IPS-15b (cell line): Measurements from ENCODE around the gene CGNL1.

Experiments used
- H3K27me3 ChIP-seq: one replicate; pipeline ENCODE4 v1.6.1; 2013; ENCODE audit warnings: low read length; ENCODE audit not compliant: control insufficient read depth, insufficient read depth
- H3K36me3 ChIP-seq: one replicate; pipeline ENCODE4 v1.6.1; 2013; ENCODE audit warnings: low read length; ENCODE audit not compliant: control insufficient read depth, insufficient read depth
- H3K4me1 ChIP-seq: one replicate; pipeline ENCODE4 v1.6.1; 2013; ENCODE audit warnings: mild to moderate bottlenecking, low read length; ENCODE audit not compliant: control insufficient read depth, insufficient read depth
- H3K4me3 ChIP-seq: one replicate; pipeline ENCODE4 v1.5.1; 2013; ENCODE audit warnings: low read depth, low read length
- H3K9ac ChIP-seq: one replicate; pipeline ENCODE4 v1.6.1; 2013; ENCODE audit warnings: low read depth, mild to moderate bottlenecking, low read length
- H3K9me3 ChIP-seq: one replicate; pipeline ENCODE4 v1.6.1; 2013; ENCODE audit warnings: mild to moderate bottlenecking, low read length; ENCODE audit not compliant: control insufficient read depth, insufficient read depth

Gene CGNL1

DNA sequence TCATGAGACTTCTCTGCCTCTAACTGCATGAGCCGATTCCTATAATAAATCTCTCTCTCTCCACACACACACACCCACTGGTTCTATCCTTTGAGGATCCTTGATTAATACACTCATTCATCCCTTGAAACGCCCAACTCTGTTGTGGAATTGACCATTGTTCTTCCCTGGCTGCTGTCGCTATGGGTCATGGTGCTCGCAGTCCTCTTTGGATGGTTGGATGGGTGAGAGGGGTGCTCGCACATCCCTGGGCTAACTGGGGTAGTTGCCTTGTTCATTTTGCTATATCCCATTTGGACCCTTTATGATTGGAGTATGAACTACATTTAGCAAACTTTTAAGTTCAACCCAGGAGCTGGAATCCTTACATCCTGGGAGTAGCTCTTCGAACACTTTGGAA is 181.5 kb downstream of the CGNL1 start:
- no peak overlapping the region for H3K4me3 ChIP-seq
- no peak overlapping the region for H3K9ac ChIP-seq
- peaks cover 2% of the 10 kb centered on the region for H3K4me1 ChIP-seq
- H3K9me3 ChIP-seq: no peaks in the 10 kb centered on the region
- H3K27me3 ChIP-seq: no peaks in the 10 kb centered on the region
- H3K36me3 ChIP-seq: no peaks in the 10 kb centered on the region

DNA sequence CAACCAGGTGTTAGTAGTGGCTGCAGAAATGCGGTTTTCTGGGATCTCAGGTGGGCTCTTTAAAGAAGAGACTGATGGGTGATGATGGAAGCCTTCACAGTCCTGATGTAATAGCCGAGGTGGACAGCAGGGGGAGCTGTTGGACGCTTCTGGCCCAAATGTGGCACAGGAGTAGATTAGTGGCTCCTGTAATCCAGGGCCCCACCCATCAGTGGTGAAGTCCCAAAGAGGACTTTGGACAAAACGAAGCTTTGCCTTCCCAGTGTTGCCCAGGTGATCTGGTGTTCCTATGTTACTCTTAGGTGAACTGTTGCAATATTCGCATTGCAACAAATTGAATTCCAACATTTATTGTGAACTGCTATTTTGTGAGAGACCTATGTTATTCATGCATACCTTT is 183.6 kb downstream of the CGNL1 start:
- Histone ChIP-seq H3K9ac (no peak overlapping the region), H3K9me3 (no peaks in the 10 kb centered on the region), H3K4me1 (peaks cover 2% of the 10 kb centered on the region), H3K4me3 (no peak overlapping the region), H3K36me3 (no peaks in the 10 kb centered on the region), H3K27me3 (no peaks in the 10 kb centered on the region)

DNA sequence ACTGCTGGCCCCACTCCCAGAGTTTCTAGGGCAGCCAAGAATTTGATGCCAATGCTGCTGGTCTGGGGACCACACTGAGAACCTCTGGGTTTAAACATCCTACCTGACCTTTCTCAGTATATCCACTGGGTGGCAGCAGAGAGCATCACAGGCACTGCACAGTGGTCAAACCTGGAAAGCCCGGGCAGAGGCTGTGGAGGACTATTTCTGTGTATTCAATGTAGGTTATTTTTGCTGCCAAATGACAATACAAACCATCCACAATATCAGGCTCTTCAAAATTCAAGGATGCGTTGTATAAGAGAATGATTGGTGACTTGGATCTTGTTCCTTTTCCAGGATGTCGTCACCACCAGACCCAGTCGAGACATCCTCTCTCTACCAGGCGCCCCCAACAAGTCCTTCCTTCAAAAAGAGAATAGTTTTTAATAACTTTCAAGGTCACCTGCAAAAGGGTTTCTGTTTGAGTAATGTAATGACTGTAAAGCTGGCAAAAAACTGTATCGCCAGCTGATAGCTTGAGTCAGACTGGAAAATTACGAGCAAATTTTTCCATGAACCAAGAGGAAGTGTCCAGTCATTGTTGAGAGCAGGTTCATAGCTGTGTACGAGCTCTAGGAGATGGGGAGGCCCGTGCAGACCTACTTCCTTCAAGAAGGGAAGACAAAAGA is 184.9 kb downstream of the CGNL1 start:
- Histone ChIP-seq H3K4me3 (no peak overlapping the region), H3K9me3 (no peaks in the 10 kb centered on the region), H3K27me3 (no peaks in the 10 kb centered on the region), H3K36me3 (no peaks in the 10 kb centered on the region), H3K9ac (no peak overlapping the region), H3K4me1 (peaks cover 2% of the 10 kb centered on the region)

DNA sequence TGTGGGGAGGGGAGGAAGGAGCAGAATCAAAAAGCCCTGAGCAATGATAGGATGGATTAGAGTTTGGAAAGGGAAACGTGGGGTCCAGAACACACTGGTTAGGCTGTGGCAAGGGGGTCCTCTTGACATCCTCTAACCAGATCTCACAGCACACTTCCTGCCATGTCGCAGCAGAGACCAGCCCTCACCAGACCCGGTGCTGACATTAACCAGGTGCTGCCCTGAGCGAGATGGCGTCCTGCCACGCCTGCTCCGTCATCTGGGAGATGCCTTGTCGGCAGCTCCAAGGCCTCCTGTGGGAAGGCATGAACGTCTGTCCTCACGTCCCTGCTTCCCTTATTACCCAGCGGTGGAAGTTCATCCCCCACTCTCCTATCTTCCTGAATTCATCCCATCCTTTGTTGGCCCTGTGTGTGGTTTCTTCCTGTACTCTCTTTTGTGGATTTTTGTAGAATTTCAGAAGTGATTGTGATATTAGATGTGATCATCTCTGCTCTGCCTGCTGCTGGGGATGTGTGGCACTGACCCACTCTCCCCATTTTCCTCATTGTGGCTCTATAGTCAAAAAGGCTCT is 186.0 kb downstream of the CGNL1 start:
- no peaks in the 10 kb centered on the region for H3K27me3 ChIP-seq
- H3K4me3 ChIP-seq: no peak overlapping the region
- no peaks in the 10 kb centered on the region for H3K36me3 ChIP-seq
- H3K4me1 ChIP-seq: peaks cover 2% of the 10 kb centered on the region
- H3K9ac ChIP-seq: no peak overlapping the region
- no peaks in the 10 kb centered on the region for H3K9me3 ChIP-seq

DNA sequence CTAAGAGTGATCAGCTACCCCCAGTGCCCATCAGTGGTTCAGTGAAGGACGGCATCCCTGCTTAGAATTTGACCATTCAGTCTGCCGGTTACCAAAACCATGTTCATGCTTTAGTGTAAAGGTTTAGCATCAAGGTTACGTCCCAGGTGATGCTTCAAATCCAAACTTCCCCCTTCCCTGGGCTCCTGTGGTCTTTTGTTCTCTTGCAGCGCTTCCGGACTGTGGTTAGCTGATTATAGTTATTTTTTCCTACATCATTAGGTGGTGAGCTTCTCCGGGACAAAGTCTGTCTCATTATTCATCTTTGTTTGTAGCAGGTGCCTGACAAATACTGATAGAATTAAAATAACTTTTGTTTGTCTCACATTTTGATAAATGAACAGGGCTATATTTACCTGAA is 187.1 kb downstream of the CGNL1 start:
- Histone ChIP-seq H3K27me3 (no peaks in the 10 kb centered on the region), H3K9me3 (no peaks in the 10 kb centered on the region), H3K36me3 (no peaks in the 10 kb centered on the region), H3K4me1 (peaks cover 2% of the 10 kb centered on the region), H3K9ac (no peak overlapping the region), H3K4me3 (no peak overlapping the region)

DNA sequence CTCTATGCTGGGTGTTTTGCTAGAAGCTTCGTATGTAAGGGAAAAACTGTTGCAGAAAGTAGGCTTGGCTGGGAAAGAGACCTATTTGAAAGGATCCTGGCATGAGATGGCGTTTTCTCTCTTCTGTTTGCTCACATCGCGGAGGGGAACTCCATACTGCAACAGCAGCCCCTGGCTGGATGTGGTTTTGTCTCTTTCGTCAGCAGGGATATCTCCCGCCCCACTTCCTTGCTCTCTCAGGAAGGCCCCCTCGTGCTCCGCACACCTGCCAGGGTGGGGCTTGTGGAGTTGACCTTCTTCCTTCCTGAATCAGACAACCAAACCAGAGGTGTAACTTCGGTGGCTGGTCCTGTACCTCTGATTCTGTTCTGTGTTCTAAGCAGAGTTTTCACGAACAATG is 189.0 kb downstream of the CGNL1 start:
- H3K9me3 ChIP-seq: no peaks in the 10 kb centered on the region
- H3K4me1 ChIP-seq: no peaks in the 10 kb centered on the region
- no peak overlapping the region for H3K4me3 ChIP-seq
- no peaks in the 10 kb centered on the region for H3K27me3 ChIP-seq
- no peaks in the 10 kb centered on the region for H3K36me3 ChIP-seq
- no peak overlapping the region for H3K9ac ChIP-seq

DNA sequence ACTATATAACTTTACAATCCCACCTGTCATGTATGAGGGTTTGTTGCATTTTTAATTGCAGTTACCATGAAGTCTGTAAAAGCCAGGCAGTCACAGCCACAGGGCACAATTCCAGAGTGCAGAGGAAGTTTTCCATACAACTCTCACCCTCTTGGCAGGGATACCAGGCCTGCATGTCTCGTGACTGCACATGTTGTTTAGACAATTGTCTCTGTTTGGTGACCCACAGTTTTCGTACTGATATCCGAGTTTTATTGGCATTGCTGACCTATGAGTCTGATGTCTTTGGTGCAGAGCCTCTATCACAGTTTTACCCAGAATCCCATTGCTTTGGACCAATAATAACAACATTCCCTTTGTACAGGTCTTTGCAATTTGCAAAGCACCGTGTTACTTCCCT is 190.5 kb downstream of the CGNL1 start:
- H3K9me3 ChIP-seq: no peaks in the 10 kb centered on the region
- H3K36me3 ChIP-seq: no peaks in the 10 kb centered on the region
- H3K4me1 ChIP-seq: no peaks in the 10 kb centered on the region
- no peak overlapping the region for H3K9ac ChIP-seq
- H3K4me3 ChIP-seq: no peak overlapping the region
- H3K27me3 ChIP-seq: no peaks in the 10 kb centered on the region

DNA sequence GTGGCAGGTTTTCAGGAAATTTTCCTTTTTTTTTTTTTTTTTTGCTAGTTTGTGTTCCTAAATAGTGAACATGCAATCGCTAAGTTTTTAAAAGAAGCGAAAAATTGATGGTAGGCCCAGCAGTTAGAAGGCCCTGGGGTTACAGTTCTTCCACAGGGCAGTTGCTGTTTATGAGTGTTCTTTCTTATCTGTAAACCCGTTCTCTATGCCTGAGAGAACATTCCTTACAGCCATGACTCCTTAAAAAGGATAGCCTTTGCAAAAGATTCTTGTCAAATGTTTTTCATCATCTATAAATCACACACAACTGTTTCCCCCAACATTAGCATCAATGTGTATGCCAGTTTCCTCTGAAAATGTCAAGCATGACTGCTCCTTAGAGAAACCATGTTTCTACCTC is 191.6 kb downstream of the CGNL1 start:
- no peaks in the 10 kb centered on the region for H3K27me3 ChIP-seq
- H3K9me3 ChIP-seq: no peaks in the 10 kb centered on the region
- H3K4me1 ChIP-seq: no peaks in the 10 kb centered on the region
- no peak overlapping the region for H3K4me3 ChIP-seq
- no peak overlapping the region for H3K9ac ChIP-seq
- no peaks in the 10 kb centered on the region for H3K36me3 ChIP-seq

DNA sequence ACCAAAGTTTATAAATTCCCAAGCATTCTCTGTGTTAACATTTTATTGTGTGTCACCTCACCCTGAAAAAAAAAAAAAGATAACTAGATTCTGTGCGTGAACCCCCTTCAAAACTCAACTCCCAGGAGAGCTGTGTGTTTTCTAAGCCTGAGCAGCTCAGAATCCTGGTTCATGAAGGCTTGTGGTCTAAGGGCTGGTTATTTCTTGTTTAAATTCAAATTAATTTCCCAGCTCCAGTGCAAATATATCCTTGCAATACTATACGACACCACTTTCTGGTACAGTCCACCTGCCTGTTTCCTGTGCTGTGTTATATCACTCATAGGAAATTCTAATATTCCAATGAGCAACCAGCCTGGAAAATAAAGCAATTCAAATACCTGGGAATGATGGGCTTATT is 192.0 kb downstream of the CGNL1 start:
- H3K9ac ChIP-seq: no peak overlapping the region
- no peaks in the 10 kb centered on the region for H3K9me3 ChIP-seq
- no peak overlapping the region for H3K4me3 ChIP-seq
- no peaks in the 10 kb centered on the region for H3K27me3 ChIP-seq
- no peaks in the 10 kb centered on the region for H3K4me1 ChIP-seq
- H3K36me3 ChIP-seq: no peaks in the 10 kb centered on the region

DNA sequence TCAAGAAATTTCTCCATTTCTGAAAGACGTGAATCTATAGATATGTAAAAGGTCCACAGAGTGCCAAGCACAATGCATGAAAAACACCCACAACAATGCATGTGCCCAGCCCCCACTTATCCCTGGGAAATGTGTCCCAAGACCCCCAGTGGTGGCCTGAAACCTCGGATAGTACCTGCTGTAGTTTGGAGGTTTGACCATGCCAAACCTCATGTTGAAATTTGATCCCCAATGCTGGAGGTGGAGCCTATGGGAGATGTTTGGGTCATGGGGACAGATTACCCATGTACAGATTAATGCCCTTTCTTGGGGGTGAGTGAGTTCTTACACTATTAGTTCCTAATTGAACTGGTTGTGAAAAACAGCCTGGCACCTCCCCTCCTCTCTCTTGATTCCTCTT is 194.0 kb downstream of the CGNL1 start:
- Histone ChIP-seq H3K36me3 (no peaks in the 10 kb centered on the region), H3K9me3 (no peaks in the 10 kb centered on the region), H3K9ac (no peak overlapping the region), H3K4me3 (no peak overlapping the region), H3K27me3 (no peaks in the 10 kb centered on the region), H3K4me1 (no peaks in the 10 kb centered on the region)

DNA sequence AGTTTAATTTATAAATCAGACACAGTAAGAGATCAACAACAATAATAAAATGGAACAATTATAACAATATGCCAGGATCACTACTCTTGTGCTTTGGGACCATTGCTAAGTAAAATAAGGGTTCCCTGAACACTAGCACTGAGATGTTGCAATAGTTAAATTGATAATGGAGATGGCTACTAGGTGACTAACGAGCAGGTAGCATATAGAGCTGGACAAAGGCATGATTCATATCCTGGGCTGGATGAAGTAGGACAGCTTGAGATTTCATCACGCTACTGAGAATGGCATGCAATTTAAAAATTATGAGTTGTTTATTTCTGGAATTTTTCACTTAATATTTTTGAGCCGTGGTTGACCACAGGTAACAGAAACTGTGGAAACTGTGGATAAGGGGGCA is 194.7 kb downstream of the CGNL1 start:
- H3K4me3 ChIP-seq: no peak overlapping the region
- H3K27me3 ChIP-seq: no peaks in the 10 kb centered on the region
- H3K36me3 ChIP-seq: no peaks in the 10 kb centered on the region
- no peaks in the 10 kb centered on the region for H3K4me1 ChIP-seq
- no peaks in the 10 kb centered on the region for H3K9me3 ChIP-seq
- no peak overlapping the region for H3K9ac ChIP-seq

DNA sequence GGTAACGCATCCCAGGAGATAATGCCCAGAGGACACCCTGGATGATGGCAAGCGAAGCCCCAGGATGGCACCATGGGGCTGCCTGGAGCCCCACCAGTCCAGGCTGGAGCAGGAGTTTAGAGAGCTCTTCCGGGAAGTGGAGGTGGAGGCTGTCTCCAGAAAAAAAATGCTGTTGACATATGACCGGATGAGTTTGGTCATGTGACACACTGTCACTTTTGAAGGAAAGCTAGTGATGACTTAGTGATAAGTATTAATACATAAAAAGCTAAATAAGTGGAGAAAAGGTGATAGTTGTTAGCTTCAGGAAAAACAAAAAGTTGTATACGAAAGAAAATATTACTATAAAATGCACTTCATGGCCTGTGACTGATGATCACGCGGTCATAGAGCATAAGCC is 195.4 kb downstream of the CGNL1 start:
- Histone ChIP-seq H3K9me3 (no peaks in the 10 kb centered on the region), H3K27me3 (no peaks in the 10 kb centered on the region), H3K9ac (no peak overlapping the region), H3K36me3 (no peaks in the 10 kb centered on the region), H3K4me3 (no peak overlapping the region), H3K4me1 (no peaks in the 10 kb centered on the region)
